Body of pancreas (tissue), 4 donors: Measurements from ENCODE around the gene PRR12. TPM values are rescaled to one million over a fixed set of nuclear protein-coding genes. Genes with fewer than 3 reads are reported as not detected.
"Not testable (repeated sequence)": the region's sequence is repeated elsewhere in the genome, so short reads cannot be mapped to it uniquely, and the experiment has no call there.

Source experiments
- ATAC-seq: fragments of 150-250 bp; one replicate; pipeline ENCODE4 v1.9.1; 2016
- DNase-seq, 4 donors: peaks; one replicate each; pipeline ENCODE4 v3.0.0-alpha.2; 2019
- H3K27ac ChIP-seq, 4 donors: fragments of 200-600 bp; sonication (generic); 1 replicate in 3 of 4; 2 replicates in 1 of 4; pipeline versions ENCODE4 v1.5.1 to v1.6.1; 2016 to 2019; ENCODE audit warnings: mild to moderate bottlenecking in 1 of 4, mixed read lengths in 1 of 4, moderate library complexity in 1 of 4
- H3K27me3 ChIP-seq, 2 donors: fragments of 200-600 bp; sonication (generic); one replicate each; pipeline ENCODE4 v1.6.0; 2016; ENCODE audit warnings: mild to moderate bottlenecking in 1 of 2
- H3K36me3 ChIP-seq, 2 donors: fragments of 200-600 bp; sonication (generic); replicated peaks in 1 of 2; 2 replicates each; pipeline ENCODE4 v1.5.1; 2016; ENCODE audit warnings: low read depth in 2 of 2; ENCODE audit not compliant: insufficient read depth in 1 of 2
- H3K4me1 ChIP-seq: fragments of 200-600 bp; sonication (generic); one replicate; pipeline ENCODE4 v1.6.0; 2016
- H3K4me3 ChIP-seq, 2 donors: fragments of 200-600 bp; sonication (generic); 1 replicate in 1 of 2; 2 replicates in 1 of 2; pipeline ENCODE4 v1.5.1; 2016 to 2019
- H3K9me3 ChIP-seq, 3 donors: fragments of 200-600 bp; sonication (generic); 1 replicate in 2 of 3; 2 replicates in 1 of 3; pipeline ENCODE4 v1.5.1; 2016
- POLR2A ChIP-seq, 3 donors: fragments of 450-650 bp; IDR thresholded peaks; one replicate each; pipeline ENCODE4 v1.6.1; 2016; ENCODE audit warnings: antibody characterized with exemption in 3 of 3, mild to moderate bottlenecking in 2 of 3
- WGBS, 2 donors: methylation state at CpG; one replicate each; pipeline ENCODE4 v1.1.5; 2017; 5-methylcytosine and 5-hydroxymethylcytosine counted together
- intact Hi-C: fragments of 100-400 bp; cut with DNase I; formaldehyde crosslinking; loops from one replicate; pipeline ENCODE4 v1.15.1; 2023
- total RNA-seq, 2 donors: library from RNA; depleted of rRNA; stranded (reverse); fragments of >200 nt; gene quantifications; one replicate each; pipeline ENCODE4 v1.1.0, GENCODE V29; 2016
- TF ChIP-seq, protein P1 (sequence below), 7 experiments: fragments of 450-650 bp in 4 of 7; fragments of 200-600 bp in 3 of 7; sonication (generic) in 3 of 7; IDR thresholded peaks; one replicate each; pipeline ENCODE4 v1.5.1; 2016 to 2019; ENCODE audit warnings: antibody characterized with exemption in 7 of 7

Gene PRR12
- total RNA-seq, 2 donors from 2014 or later: 8.0 to 23.4 TPM

- H3K9me3 ChIP-seq: no peaks in the 10 kb centered on the region
- intact Hi-C loops: no loop called here
- peaks cover 9 to 17% of the 10 kb centered on the region in 2 donors for H3K36me3 ChIP-seq
- 90 to 97% methylated on average over 6 to 7 of the region's 7 CpGs for WGBS, 2 donors
- no peak overlapping the region for H3K27ac ChIP-seq
- H3K4me3 ChIP-seq: no peak overlapping the region
- H3K4me1 ChIP-seq: peaks cover 11% of the 10 kb centered on the region
- DNase-seq (no peak), ATAC-seq (no peak)
- H3K27me3 ChIP-seq: no peaks in the 10 kb centered on the region
- TF ChIP-seq, protein P1, sequence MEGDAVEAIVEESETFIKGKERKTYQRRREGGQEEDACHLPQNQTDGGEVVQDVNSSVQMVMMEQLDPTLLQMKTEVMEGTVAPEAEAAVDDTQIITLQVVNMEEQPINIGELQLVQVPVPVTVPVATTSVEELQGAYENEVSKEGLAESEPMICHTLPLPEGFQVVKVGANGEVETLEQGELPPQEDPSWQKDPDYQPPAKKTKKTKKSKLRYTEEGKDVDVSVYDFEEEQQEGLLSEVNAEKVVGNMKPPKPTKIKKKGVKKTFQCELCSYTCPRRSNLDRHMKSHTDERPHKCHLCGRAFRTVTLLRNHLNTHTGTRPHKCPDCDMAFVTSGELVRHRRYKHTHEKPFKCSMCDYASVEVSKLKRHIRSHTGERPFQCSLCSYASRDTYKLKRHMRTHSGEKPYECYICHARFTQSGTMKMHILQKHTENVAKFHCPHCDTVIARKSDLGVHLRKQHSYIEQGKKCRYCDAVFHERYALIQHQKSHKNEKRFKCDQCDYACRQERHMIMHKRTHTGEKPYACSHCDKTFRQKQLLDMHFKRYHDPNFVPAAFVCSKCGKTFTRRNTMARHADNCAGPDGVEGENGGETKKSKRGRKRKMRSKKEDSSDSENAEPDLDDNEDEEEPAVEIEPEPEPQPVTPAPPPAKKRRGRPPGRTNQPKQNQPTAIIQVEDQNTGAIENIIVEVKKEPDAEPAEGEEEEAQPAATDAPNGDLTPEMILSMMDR (IDR thresholded peaks at IDR 0.05): no peak
- no peak for TF ChIP-seq POLR2A (IDR thresholded peaks at IDR 0.05)
These were observed 26.0 kb downstream of the PRR12 start for GRCh38 chr19:49616945-49617344.

DNA sequence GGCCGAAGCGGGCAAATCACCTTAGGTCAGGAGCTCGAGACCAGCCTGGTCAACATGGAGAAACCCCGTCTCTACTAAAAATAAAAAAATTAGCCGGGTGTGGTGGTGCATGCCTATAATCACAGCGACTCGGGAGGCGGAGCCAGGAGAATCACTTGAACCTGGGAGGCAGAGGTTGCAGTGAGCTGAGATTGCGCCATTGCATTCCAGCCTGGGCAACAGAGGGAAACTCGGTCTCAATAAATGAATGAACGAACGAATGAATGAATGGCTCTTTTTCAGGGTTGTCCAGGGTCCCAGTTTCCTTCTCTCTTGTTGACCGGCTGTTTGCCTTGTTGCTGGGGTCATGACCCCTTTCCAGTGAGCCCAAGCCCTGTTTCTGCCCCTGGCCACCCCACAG, 26.9 kb downstream of the PRR12 start:
- H3K36me3 ChIP-seq: peaks cover 9 to 17% of the 10 kb centered on the region in 2 donors
- intact Hi-C loops, DNase-seq, H3K27me3 ChIP-seq, H3K9me3 ChIP-seq, H3K4me1 ChIP-seq, H3K27ac ChIP-seq, ATAC-seq, H3K4me3 ChIP-seq: not testable (repeated sequence)
- 92 to 93% methylated on average over 13 of the region's 13 CpGs for WGBS, 2 donors

DNA sequence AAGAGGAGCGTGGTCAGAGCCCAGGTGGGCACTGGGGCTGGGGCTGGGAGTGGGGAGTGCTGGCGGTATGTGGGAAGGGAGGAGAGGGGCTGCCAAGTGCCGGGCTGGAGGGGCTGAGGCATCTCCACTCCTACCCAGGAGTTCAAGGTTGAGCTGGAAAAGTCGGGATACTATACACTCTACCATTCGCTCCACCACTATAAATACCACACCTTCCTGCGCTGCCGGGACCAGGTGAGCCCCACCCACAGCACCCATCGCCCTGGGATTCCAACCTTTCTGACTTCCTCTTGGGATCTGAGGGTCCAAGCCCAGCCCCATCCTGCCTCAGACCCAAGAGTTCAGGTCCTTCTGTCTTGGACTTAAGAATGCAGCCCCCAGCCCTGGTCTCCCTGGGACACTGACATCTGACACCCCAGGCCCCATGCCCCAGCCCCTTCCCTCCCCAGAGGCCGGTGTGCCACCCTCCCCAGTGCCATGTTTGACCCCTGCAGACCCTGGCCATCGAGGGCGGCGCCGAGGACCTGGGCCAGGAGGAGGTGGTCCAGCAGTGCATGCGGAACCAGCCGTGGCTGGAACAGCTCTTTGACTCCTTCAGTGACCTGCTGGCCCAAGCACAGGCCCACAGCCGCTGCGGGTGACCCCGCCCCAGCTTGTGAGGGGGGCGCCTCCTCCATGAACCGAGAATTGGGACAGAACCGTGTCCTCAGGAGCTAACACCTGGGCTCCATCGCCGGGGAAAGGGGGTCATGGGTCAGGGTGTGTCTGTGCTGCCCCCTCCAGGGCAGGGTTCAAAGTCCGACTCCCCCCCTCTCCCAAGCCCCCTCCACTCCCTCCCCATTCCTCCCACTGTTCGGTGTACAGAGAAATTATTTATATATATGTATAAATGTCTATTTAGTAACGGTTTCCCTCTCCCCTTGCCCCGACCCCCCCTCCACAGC, 34.3 kb downstream of the PRR12 start:
- 84 to 89% methylated on average over 22 to 27 of the region's 27 CpGs for WGBS, 2 donors
- H3K27me3 ChIP-seq: no peaks in the 10 kb centered on the region
- H3K27ac ChIP-seq: no peak overlapping the region
- DNase-seq (no peak), ATAC-seq (no peak)
- H3K36me3 ChIP-seq: peaks cover 0 to 8% of the 10 kb centered on the region in 2 donors
- intact Hi-C loops: no loop called here
- H3K4me1 ChIP-seq: no peaks in the 10 kb centered on the region
- no peaks in the 10 kb centered on the region for H3K9me3 ChIP-seq
- H3K4me3 ChIP-seq: no peak overlapping the region
- no peak for TF ChIP-seq POLR2A (IDR thresholded peaks at IDR 0.05)
- TF ChIP-seq, protein P1 (IDR thresholded peaks at IDR 0.05): no peak

GRCh38 chr19:49626226-49626625, 35.2 kb downstream of the PRR12 start:
- no peak for DNase-seq
- intact Hi-C loops: no loop called here
- 87 to 90% methylated on average over 9 to 11 of the region's 11 CpGs for WGBS, 2 donors

DNA sequence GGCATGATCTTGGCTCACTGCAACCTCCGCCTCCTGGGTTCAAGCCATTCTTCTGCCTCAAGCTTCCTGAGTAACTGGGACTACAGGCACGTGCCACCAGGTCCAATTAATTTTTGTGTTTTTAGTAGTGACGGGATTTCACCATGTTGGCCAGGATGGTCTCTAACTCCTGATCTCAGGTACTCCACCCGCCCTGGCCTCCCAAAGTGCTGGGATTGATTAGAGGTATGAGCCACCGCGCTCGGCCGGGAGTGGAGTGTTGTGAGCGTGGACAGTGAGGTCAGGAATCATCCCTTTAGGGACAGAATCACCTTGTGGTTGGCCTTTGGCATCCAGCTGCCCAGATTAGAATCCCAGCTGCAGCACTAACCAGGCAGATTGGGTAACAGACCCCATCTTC, 38.7 kb downstream of the PRR12 start:
- H3K9me3 ChIP-seq: no peaks in the 10 kb centered on the region
- no peak overlapping the region for H3K27ac ChIP-seq
- TF ChIP-seq, protein P1 (IDR thresholded peaks at IDR 0.05): no peak
- TF ChIP-seq POLR2A (IDR thresholded peaks at IDR 0.05): no peak
- intact Hi-C loops: no loop called here
- H3K4me1 ChIP-seq: peaks cover 15% of the 10 kb centered on the region
- no peaks in the 10 kb centered on the region for H3K27me3 ChIP-seq
- DNase-seq: no peak
- no peak overlapping the region for H3K4me3 ChIP-seq
- H3K36me3 ChIP-seq: peaks cover 0 to 7% of the 10 kb centered on the region in 2 donors
- ATAC-seq: no peak
- 92 to 93% methylated on average over 8 to 9 of the region's 9 CpGs for WGBS, 2 donors

More at GRCh38 chr19:49626226-49626625, 35.2 kb downstream of the PRR12 start:
- Histone ChIP-seq H3K36me3 (peaks cover 0 to 7% of the 10 kb centered on the region in 2 donors), H3K9me3 (no peaks in the 10 kb centered on the region), H3K4me3 (no peak overlapping the region), H3K27me3 (no peaks in the 10 kb centered on the region), H3K4me1 (peaks cover 7% of the 10 kb centered on the region), H3K27ac (no peak overlapping the region)
- ATAC-seq: no peak
- TF ChIP-seq POLR2A (IDR thresholded peaks at IDR 0.05): no peak
- TF ChIP-seq, protein P1 (IDR thresholded peaks at IDR 0.05): no peak
